HG03439 (cell line): ENCODE measurements around the gene CLTCL1.
"Not testable (repeated sequence)": the region's sequence is repeated elsewhere in the genome, so short reads cannot be mapped to it uniquely, and the experiment has no call there.

Source experiments
- ATAC-seq: cut with Tn5 transposase; IDR thresholded peaks from one replicate; pipeline ENCODE4 v1.9.1; 2021; ENCODE audit warnings: mild to moderate bottlenecking, moderate library complexity; ENCODE audit not compliant: unreplicated experiment

Gene CLTCL1

DNA sequence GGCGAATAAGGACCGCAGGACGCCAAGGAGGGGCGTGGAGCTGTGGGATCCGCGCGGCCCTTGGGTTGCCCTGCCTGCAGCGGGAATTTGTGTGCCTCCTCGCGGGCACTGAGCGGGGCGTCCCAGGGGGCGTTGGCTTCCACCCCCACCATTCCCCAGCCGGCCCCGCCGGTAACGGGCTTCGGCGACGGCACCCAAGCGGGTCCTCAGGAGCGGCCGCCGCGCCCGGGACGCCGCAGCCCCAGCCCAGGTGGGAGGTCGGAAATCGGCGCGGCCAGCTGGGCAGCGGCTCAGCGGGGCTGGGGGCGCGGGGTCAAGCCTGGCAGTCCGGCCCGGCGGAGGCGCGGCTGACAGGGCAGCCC is 320 bp downstream of the CLTCL1 start:
- ATAC-seq = peak; percentile 26

DNA sequence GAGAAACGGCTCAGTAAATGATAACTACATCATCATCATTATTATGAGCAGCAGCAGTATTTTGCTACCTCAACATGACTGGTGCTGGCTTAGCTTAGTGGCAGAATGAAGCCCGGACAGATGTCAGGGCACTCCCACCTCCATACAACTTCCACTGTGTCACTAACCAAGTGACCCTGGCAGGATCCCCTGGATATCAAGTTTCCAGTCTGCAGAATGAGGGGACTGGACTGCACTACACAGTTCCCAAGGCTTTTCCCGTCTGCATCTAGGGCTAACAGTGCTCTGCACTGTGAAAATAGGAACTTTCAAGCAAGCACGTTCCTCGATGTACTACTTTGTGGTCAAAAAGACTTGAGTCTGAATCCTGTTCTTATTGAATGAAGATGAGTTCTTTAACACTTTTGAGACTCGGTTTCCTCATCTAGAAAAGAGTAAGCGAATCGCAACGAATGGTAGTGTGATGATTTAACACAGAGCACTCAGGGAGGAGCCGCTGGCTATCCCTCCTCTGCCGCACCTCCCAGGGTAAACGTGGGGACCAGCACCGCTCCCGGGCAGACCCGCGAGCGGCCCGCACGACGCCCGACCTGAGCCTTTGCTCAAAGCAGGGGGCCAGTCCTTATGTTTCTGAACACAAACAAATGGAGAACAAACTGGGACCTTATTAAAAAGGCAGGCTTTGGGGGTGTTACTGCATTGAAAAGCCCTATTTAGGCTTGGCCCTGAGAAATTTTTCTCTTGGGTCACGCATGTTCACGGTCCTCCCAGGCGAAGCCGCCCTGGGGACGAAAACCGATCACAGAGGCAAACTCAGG is 910 bp downstream of the CLTCL1 start:
- no peak for ATAC-seq

DNA sequence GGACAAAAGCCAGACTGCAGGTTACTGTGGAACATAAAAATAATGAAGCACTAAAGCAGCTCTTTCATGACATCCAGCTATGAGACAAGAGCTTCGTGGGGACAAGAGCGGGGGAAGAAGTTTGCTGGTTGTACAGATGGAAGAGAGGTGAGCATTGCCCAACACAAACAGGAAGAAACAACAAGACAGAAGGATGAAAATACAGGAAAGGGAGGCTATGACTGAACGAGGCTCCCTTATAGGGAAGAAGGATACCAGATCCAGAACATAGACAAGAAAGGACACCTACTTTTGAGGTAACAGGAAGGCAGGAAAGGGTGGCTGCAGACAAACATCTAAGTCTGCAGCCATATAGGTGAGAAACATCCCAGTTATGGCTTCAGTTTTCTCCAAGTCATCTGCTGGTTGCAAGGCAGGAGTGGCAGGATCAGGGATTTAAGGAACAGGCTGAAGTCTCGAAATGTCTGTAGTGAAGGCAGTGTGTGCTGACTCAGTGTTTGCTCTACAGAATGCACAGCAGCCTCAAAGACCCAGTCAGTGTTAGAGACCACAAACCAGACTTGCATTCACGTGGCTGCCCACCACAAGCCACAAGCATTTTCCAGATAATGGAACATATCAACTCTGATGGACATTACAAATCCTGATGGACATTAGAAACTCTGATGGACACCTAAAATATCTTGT is 1.9 kb downstream of the CLTCL1 start:
- ATAC-seq = no peak

DNA sequence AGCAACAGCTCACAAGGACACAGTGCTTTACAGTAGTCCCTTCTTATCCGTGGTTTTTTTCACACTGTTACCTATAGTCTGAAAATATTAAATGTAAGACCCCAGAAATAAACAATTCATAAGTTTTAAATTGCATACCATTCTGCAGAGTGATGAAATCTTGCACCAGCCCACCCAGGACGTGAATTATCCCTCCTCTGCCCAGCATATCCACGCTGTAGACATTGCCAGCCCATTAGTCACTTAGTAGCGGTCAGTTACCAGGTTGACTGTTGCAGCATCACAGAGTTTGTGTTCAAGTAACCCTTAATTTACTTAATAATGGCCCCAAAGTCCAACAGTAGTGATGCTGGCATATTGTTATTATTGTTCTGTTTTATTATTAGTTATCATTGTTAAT is 3.6 kb downstream of the CLTCL1 start:
- ATAC-seq = no peak

DNA sequence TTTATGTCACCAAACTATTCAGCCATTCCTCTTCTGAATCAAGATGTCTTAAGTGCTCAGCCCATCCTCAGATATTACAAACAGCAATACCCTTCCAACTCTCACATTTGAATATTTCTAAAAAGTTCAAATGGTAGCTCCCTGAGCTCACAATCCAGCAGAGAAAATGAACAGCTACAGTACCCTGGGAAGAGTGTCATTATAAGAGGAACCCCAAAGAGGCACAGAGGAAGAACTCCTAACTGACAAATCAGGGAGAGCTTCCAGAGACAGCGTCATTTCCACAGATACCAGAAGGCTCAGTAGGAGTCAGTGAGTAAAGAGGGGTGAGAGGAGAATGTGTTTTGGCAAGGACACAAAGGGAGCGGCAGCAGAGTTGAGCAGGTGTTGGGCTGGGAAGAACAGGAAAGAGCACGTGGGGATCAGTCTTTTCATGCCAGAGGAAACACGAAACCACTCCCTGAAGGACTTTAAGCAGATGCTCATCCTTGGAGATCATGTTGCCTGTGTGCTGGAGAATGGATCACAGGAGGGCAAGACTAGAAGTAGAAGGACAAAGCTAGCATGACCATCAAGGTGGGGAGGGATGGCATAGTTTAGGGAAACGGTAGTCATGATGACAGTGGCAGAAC is 4.3 kb downstream of the CLTCL1 start:
- ATAC-seq = no peak

DNA sequence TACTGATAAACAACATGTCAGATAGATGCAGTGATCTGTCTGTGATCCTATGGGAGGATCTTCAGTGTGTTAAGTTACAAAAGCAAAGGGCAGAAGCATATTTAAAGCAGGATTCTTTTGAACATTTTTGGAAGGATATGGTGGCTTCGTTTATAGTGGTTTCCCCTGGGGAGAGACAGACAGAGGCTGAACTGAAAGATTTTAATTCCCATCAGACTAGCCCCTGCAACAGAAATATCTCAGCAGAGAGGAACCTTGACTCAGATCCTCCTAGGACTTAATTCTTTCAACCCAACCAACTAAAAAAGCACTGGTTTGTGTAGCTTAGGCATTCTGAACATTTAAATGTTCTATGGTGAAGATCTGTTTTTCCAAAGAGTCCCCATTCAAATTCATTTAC is 5.7 kb downstream of the CLTCL1 start:
- no peak for ATAC-seq

- not testable (repeated sequence) for ATAC-seq
These were observed 12.4 kb downstream of the CLTCL1 start for GRCh38 chr22:19279143-19279542.

GRCh38 chr22:19277785-19278184 is 13.7 kb downstream of the CLTCL1 start:
- ATAC-seq = no peak

DNA sequence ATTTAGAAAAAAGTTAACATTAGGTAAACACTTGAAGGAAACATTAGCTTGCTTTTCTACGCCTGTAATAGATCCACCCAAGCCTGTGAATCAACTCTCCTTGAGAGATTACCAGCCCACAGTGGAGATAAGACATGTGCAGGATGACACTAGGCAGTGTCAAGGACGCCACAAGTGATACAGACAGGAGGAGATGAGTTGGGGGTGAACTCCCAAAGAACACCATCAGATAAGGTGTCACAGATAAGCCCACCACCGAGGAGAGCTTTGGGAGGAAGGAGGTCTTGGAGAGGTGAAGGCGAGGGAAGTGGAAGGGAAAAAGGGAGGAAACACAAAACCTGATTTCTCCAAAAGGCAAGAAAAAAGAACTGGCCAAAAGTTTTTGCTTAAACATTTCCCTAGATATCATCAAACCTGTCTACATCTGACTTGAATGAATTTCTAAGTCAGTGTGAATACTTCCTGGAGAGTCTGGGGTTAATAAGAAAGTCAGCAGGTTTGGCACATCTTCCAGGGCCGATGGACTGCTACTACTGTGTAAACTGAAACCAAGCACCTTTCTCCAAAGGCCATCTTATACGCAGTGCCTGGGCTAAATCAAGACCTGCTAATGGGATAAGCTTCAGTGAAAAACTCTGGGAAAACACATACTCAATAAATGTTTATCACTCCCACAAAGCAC is 15.5 kb downstream of the CLTCL1 start:
- ATAC-seq = no peak

GRCh38 chr22:19275513-19275912 is 16.0 kb downstream of the CLTCL1 start:
- ATAC-seq = no peak

GRCh38 chr22:19275104-19275503 is 16.4 kb downstream of the CLTCL1 start:
- ATAC-seq = no peak

GRCh38 chr22:19271856-19272535 is 19.5 kb downstream of the CLTCL1 start:
- ATAC-seq = no peak

- no peak for ATAC-seq
These were observed 20.2 kb downstream of the CLTCL1 start for GRCh38 chr22:19271273-19271855.

DNA sequence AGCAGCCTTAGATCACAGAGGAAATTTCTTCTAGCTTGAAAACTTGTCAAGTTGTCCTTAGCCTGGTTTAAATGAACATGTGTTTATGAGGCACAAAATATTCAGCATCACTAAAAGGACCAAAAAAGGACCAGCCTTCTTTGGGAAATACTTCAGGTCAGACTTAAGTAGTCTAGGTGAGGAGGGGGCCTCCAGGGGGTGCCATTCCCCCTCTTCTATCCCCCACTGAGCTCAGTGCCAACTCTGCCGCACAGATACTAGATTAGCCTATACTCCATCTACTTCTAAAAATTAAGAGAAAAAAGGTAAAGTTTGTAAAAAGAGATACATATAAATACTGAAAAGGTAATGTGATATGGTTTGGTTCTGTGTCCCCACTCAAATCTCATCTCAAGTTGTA is 20.6 kb downstream of the CLTCL1 start:
- no peak for ATAC-seq

GRCh38 chr22:19266547-19267086 is 24.9 kb downstream of the CLTCL1 start:
- ATAC-seq = no peak

- ATAC-seq = no peak
These were observed 25.7 kb downstream of the CLTCL1 start for GRCh38 chr22:19265779-19266178.

DNA sequence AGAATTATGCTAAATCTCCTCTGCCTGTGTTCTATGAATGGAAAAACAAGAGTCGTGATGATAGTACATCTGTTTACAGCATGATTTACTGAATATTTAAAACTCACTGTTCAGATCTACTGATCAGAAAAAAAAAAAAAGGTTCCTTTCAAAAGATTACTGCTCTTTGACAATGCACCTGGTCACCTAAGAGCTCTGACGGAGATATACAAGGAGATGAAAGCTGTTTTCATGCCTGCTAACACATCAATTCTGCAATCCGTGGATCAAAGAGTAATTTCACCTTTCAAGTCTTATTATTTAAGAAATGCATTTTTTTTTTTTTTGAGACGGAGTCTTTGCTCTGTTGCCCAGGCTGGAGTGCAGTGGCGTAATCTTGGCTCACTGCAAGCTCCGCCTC is 30.7 kb downstream of the CLTCL1 start:
- no peak for ATAC-seq

DNA sequence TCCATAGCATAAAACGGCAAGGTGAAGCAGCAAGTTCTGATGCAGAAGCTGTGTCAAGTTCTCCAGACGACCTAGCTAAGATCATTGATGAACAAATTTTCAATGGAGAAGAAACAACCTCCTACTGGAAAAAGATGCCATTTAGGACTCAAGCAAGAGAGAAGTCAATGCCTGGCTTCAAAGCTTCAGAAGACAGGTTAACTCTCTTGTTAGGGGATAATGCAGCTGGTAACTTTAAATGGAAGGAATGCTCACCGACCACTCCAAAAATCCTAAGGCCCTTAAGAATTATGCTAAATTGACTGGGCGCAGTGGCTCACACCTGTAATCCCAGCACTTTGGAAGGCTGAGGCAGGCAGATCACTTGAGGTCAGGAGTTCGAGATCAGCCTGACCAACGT is 31.3 kb downstream of the CLTCL1 start:
- no peak for ATAC-seq

DNA sequence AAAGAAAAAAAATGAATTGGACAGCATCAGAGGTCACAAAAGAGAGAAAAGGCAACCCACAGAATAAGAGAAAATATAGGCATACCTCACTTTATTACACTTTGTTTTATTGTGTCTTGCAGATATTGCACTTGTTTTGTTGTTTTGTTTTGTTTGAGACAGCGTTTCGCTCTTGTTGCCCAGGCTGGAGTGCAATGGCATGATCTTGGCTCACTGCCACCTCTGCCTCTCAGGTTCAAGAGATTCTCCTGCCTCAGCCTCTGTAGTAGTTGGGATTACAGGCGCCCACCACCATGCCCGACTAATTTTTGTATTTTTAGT is 32.6 kb downstream of the CLTCL1 start:
- not testable (repeated sequence) for ATAC-seq

GRCh38 chr22:19258371-19258770 is 33.1 kb downstream of the CLTCL1 start:
- ATAC-seq = no peak
